DMS53 treated with DMSO at 0.1 percent for 48 hours (cell line): Measurements from ENCODE around the gene OTOL1.

ENCODE experiments used
- DNase-seq: peaks from one replicate; lab custom pipeline; 2025; ENCODE audit not compliant: unreplicated experiment; lab: John Stamatoyannopoulos, UW

OTOL1 gene

DNA sequence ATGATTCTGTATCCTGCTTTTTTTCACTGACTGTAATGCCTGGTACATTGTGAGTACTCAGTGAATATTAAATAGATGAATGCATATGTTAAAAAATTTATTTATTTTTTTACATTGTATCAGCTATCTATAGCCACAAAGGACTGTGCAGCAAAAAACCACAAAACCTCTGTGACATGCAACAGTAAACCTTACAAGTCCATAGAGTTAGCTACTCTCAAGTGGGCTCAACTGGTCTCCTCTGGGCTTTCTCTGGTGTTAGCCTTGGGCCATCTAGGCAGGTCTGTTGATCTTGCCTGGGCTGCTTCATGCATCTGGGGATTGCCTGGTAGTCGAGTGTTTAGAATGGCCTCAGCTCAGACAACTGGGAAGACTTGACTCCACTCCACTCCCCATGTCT, 35.3 kb downstream of the OTOL1 start:
- no peak for DNase-seq

DNA sequence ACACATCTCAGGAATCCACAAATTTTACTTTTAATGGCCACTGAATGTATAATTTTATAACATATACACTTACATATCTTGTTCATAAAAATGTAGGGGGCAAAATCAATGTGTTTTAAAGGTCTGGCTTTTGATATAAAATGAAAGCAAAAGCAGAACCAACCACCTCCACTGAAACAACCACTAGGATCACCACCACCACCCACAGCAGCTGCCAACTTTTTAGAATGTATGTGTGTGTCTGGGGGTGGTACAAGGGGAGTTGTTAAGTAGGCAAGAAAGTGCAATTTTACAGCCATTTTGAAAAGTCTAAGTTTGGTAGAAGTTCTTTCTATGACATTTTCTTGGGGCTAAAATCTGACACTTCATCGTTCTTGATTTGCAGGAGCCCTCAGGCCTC, 44.0 kb downstream of the OTOL1 start:
- DNase-seq, result no peak

DNA sequence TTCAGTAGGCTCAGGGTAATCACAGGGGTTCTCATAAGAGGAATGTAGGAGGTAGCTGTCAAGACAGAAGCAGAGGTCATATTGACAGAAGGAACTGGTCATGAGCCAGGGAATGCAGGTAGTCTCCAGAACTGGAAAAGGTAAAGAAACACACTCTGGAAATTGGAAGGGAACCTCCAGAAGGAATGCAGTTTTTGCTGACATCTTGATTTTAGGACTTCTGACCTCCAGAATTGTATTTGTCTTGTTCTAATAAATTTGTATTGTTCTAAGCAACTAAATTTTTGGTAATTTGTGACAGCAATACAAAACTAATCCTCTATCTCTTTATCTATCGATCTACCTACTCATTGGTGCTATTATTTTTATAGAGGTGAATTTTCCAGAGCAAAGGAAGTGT, 49.2 kb downstream of the OTOL1 start:
- no peak for DNase-seq

DNA sequence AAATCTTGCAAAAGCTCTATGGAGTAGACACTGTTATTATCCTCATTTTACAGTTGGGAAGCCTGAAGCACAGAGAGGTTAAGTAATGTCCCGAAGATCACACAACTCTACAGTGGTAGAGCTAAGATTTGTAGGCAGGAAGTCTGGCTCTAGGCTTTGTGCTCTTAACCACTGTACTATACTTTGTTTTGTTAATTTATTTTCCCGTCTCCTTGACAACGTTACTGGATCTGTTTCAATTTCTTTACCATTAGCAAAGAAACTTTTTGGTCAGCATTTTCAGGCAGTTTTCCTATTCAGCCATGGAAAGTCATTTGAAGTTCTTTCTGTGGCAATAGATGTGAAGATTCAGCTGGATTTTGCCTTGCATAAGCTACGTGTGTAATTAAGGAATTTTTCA, 51.7 kb downstream of the OTOL1 start:
- DNase-seq, result no peak

DNA sequence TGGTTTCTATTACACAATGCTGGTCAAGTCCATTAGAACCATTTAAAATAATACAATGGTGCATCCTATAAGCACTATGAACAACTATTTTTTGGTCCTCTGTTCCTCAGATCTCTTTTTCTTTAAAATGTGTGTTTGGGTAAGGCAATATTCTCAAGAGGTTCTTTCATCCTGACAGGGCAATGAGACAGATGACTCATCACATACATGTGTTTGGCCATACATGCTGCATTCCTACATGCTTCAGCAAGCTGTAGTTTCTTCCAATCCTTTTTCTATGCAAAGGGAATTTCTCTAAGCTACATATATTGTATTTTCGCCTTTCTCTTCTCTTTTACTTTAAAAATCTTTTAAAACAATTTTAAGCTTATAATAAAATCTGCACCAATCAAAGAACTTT, 52.7 kb downstream of the OTOL1 start:
- peak; percentile 1 for DNase-seq

DNA sequence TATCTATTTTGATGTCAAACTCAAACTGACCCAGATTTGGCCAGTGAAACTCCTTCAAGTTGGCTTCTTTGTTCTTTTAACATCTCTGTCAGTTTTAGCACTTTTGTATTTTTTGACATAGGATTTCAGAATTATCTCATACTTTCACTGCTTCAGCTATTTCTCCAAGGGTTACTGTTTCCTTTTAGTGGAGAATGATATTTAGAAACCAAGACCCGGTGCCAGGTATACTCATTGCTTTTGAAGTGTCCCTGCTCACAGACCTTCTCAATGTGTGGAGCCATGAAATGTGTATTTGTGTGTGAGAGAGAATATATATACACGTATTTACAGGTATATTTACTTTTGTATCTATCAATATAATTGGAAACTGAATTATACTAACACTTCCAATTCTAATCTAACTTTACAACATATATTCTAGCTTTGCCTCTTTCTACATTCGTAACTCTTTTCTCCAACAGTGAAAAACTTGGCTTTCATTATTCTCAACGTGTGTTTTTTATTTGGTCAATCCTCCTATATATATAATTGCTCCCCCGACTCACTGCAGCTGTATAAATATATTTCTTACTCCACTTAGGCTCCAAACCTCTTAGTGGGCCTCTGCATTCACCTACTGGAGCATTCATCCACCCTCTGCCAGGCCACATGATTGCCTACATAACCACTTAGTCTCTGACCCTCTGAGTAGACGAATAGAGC, 54.0 kb downstream of the OTOL1 start:
- no peak for DNase-seq

DNA sequence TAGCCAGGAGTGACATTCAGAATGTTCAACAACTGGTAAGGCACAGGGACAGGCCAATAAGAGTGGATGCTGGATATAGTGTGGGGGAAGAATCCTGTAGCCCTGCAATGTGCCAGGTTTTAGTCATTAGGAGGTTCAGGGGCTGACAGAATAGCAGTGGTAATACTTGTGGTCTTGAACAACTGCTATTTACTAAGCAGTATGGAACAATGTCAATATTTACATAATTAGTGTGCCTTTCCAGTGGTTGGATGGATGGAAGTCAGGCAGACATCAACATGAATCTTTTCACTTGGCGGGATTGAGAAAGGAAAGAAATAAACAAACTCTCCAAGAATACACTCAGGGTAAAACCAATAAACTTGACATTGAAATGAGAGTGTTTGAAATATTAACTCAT, 55.1 kb downstream of the OTOL1 start:
- peak; percentile 61 for DNase-seq

DNA sequence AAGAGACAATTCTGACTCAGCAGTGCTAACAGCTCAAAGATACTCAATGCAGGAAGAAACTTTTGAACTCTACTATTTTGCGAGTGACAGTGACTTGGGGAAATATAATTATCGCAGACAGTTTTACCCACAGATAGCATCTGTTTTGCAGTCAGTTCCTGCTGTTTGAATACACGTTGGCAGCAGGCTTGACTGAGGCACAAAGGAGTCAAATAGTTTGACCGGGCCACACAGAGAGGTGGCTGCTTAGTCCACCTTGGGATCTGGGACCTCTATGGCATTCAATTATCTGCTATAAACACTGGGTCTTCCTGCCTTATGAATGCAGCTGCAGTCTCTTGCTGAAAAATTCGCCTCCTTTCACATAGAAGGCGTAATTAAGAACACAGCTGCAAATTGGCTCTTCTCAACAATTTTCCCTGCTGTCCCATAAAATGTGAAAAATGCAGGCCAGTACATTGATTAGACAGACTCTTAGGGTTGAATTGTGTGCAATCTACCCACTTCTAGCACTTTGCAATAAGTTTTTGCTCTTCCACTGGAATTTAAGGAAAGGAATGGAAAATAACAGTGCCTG, 56.5 kb downstream of the OTOL1 start:
- no peak for DNase-seq
